ENCODE measurements around the gene NT5DC1. TPM values are rescaled to one million over a fixed set of nuclear protein-coding genes. Genes with fewer than 3 reads are reported as not detected.

The NT5DC1 gene
- total RNA-seq, 1 donor from 2014 or later = 16.0 TPM

- no peaks in the 10 kb centered on the region for H3K9me3 Mint-ChIP-seq (ENCODE audit: unreplicated experiment)
- H3K27ac Mint-ChIP-seq (ENCODE audit: unreplicated experiment) = no peak overlapping the region
- TF ChIP-seq CTCF (IDR thresholded peaks at IDR 0.05) = no peak
- no peak overlapping the region for H3K4me3 Mint-ChIP-seq (ENCODE audit: unreplicated experiment)
- DNase-seq (ENCODE audit: extremely low spot score, unreplicated experiment) = no peak
- H3K27me3 Mint-ChIP-seq (ENCODE audit: unreplicated experiment) = no peaks in the 10 kb centered on the region
- no peaks in the 10 kb centered on the region for H3K36me3 Mint-ChIP-seq (ENCODE audit: unreplicated experiment)
- H3K4me1 Mint-ChIP-seq (ENCODE audit: unreplicated experiment) = peaks cover 8% of the 10 kb centered on the region
Observed at GRCh38 chr6:116208056-116208785, 107.6 kb downstream of the NT5DC1 start.

GRCh38 chr6:116210316-116210715 is 109.7 kb downstream of the NT5DC1 start:
- no peak overlapping the region for H3K27ac Mint-ChIP-seq (ENCODE audit: unreplicated experiment)
- TF ChIP-seq CTCF (IDR thresholded peaks at IDR 0.05) = no peak
- DNase-seq (ENCODE audit: extremely low spot score, unreplicated experiment) = no peak
- no peaks in the 10 kb centered on the region for H3K36me3 Mint-ChIP-seq (ENCODE audit: unreplicated experiment)
- H3K9me3 Mint-ChIP-seq (ENCODE audit: unreplicated experiment) = no peaks in the 10 kb centered on the region
- H3K4me3 Mint-ChIP-seq (ENCODE audit: unreplicated experiment) = no peak overlapping the region
- H3K27me3 Mint-ChIP-seq (ENCODE audit: unreplicated experiment) = no peaks in the 10 kb centered on the region
- peaks cover 8% of the 10 kb centered on the region for H3K4me1 Mint-ChIP-seq (ENCODE audit: unreplicated experiment)

- Mint-ChIP-seq H3K9me3 (ENCODE audit: unreplicated experiment) (no peaks in the 10 kb centered on the region), H3K4me3 (ENCODE audit: unreplicated experiment) (no peak overlapping the region), H3K27me3 (ENCODE audit: unreplicated experiment) (no peaks in the 10 kb centered on the region), H3K4me1 (ENCODE audit: unreplicated experiment) (peaks cover 8% of the 10 kb centered on the region), H3K36me3 (ENCODE audit: unreplicated experiment) (no peaks in the 10 kb centered on the region), H3K27ac (ENCODE audit: unreplicated experiment) (no peak overlapping the region)
- DNase-seq (ENCODE audit: extremely low spot score, unreplicated experiment) = no peak
- no peak for TF ChIP-seq CTCF (IDR thresholded peaks at IDR 0.05)
Observed at GRCh38 chr6:116210750-116211425, 110.2 kb downstream of the NT5DC1 start.

DNA sequence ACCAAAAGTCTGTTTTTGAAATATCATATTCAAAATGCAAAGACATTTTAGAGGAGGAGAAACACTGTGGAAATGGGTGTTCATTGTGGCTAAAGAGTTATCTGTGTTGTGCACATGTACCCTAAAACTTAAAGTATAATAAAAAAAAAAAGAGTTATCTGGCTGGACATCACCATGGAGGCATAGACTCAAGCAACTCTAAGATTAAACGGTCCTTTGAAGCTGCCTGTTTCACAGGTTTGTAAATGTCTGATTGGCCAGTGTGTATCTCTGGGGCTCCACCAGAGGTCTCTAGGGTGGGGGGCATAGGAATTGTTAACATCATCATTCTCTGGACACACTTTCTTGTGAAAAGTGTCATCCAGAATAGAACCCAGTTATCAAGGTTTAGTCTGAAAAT is 114.0 kb downstream of the NT5DC1 start:
- no peak overlapping the region for H3K4me3 Mint-ChIP-seq (ENCODE audit: unreplicated experiment)
- no peak for TF ChIP-seq CTCF (IDR thresholded peaks at IDR 0.05)
- no peaks in the 10 kb centered on the region for H3K36me3 Mint-ChIP-seq (ENCODE audit: unreplicated experiment)
- no peak overlapping the region for H3K27ac Mint-ChIP-seq (ENCODE audit: unreplicated experiment)
- H3K9me3 Mint-ChIP-seq (ENCODE audit: unreplicated experiment) = no peaks in the 10 kb centered on the region
- peaks cover 2% of the 10 kb centered on the region for H3K4me1 Mint-ChIP-seq (ENCODE audit: unreplicated experiment)
- DNase-seq (ENCODE audit: extremely low spot score, unreplicated experiment) = no peak
- no peaks in the 10 kb centered on the region for H3K27me3 Mint-ChIP-seq (ENCODE audit: unreplicated experiment)

- no peak for DNase-seq (ENCODE audit: extremely low spot score, unreplicated experiment)
- no peaks in the 10 kb centered on the region for H3K36me3 Mint-ChIP-seq (ENCODE audit: unreplicated experiment)
- no peak overlapping the region for H3K4me3 Mint-ChIP-seq (ENCODE audit: unreplicated experiment)
- no peaks in the 10 kb centered on the region for H3K9me3 Mint-ChIP-seq (ENCODE audit: unreplicated experiment)
- H3K27me3 Mint-ChIP-seq (ENCODE audit: unreplicated experiment) = no peaks in the 10 kb centered on the region
- no peak overlapping the region for H3K27ac Mint-ChIP-seq (ENCODE audit: unreplicated experiment)
- no peak for TF ChIP-seq CTCF (IDR thresholded peaks at IDR 0.05)
- H3K4me1 Mint-ChIP-seq (ENCODE audit: unreplicated experiment) = peaks cover 8% of the 10 kb centered on the region
Observed at GRCh38 chr6:116215414-116215813, 114.8 kb downstream of the NT5DC1 start.
